ENCODE data around the gene NAT16. TPM values are rescaled to one million over a fixed set of nuclear protein-coding genes. Genes with fewer than 3 reads are reported as not detected.

NAT16 gene
- total and polyA plus RNA-seq, 2 of the 4 experiments (the other 2 are of a cell fraction): 0.05 TPM; not detected in 1

GRCh38 chr7:101161692-101162471 lies 18.2 kb downstream of the NAT16 start:
- Histone ChIP-seq H3K36me3 (ENCODE audit: control insufficient read depth, insufficient read depth, low read length) (peaks cover 25% of the 10 kb centered on the region), H3K9ac (ENCODE audit: low read depth, low read length) (no peak overlapping the region), H3K4me1 (ENCODE audit: control insufficient read depth, insufficient read depth, low read length) (peaks cover 11% of the 10 kb centered on the region), H4K8ac (ENCODE audit: low read depth in 2 of 2, low read length in 2 of 2) (no peak overlapping the region), H3K4me3 (ENCODE audit: insufficient read depth, low read depth, low read length) (no peak overlapping the region), H3K56ac (ENCODE audit: extremely low read depth, insufficient read depth, low read length) (no peak overlapping the region), H2BK15ac (ENCODE audit: low read depth, low read length) (no peak overlapping the region), H3K9me1 (ENCODE audit: insufficient read depth, low read length) (peaks cover 3% of the 10 kb centered on the region; the same call in 1 of the 2 replicates), H3K23ac (ENCODE audit: low read depth, low read length) (no peak overlapping the region), H3K4ac (ENCODE audit: low read depth, low read length) (no peak overlapping the region), H2AFZ (replicated peaks; ENCODE audit: low read length, poor library complexity) (no peak overlapping the region), H2AK9ac (replicated peaks; ENCODE audit: low read depth, low read length, poor library complexity) (peak overlapping the region; percentile 61), H2BK5ac (ENCODE audit: low read depth, low read length, poor library complexity, severe bottlenecking) (no peak overlapping the region), H3K9me3 (ENCODE audit: control insufficient read depth, insufficient read depth, low read length) (no peaks in the 10 kb centered on the region), H3K14ac (replicated peaks; ENCODE audit: low read depth, low read length) (no peak overlapping the region), H3K27me3 (ENCODE audit: control insufficient read depth, insufficient read depth, low read length) (peaks cover 10% of the 10 kb centered on the region; the same call in 1 of the 2 replicates), H4K91ac (ENCODE audit: insufficient read depth, low read depth, low read length) (no peak overlapping the region), H3K4me2 (ENCODE audit: low read depth, low read length) (no peak overlapping the region), H2AK5ac (ENCODE audit: low read depth, low read length) (no peak overlapping the region; the same call in 1 of the 2 replicates), H4K5ac (ENCODE audit: low read depth, low read length) (no peak overlapping the region), H4K20me1 (ENCODE audit: insufficient read depth, low read length) (peaks cover 21% of the 10 kb centered on the region), H2BK120ac (ENCODE audit: low read depth, low read length) (no peak overlapping the region), H3K79me1 (ENCODE audit: low read depth in 1 of 2, low read length in 2 of 2) (peaks cover 0 to 19% of the 10 kb centered on the region in 2 experiments; a peak in 2 of 4 replicates), H2BK20ac (ENCODE audit: low read depth, low read length) (no peak overlapping the region), H3K18ac (ENCODE audit: low read depth, low read length) (no peak overlapping the region), H3K27ac (ENCODE audit: insufficient read depth, low read length) (no peak overlapping the region)
- POLR2A ChIA-PET (ENCODE audit: unreplicated experiment): no interaction called here
- WGBS, 2 experiments (ENCODE audit: extremely low coverage in 2 of 2, insufficient read length in 1 of 2): 71% methylated on average over 8 of the region's 17 CpGs; no CpG with 5 or more reads in 1 of the 2 experiments
- in situ Hi-C loops (cut with MboI; ENCODE audit: low sequenced_read_pairs): no loop called here
- dilution Hi-C loops (cut with HindIII; ENCODE audit: low sequenced_read_pairs, unreplicated experiment): no loop called here
- intact Hi-C loops (cut with micrococcal nuclease): no loop called here
- CTCF ChIA-PET: interaction anchor here (1.3 kb wide), 1 partner anchor 31 kb away, joined by 3 read pairs; no protein-coding TSS in a partner anchor
- DNase-seq (no peak), ATAC-seq (ENCODE audit: low read depth) (no peak)
- TF ChIP-seq CHD1 (IDR thresholded peaks at IDR 0.05; ENCODE audit: low read depth, low read length): no peak
- no peak for TF ChIP-seq MAZ (IDR thresholded peaks at IDR 0.05; ENCODE audit: borderline replicate concordance, low read depth, low read length)
- BruUV-seq (replicated peaks): no TSS peak
